ENCODE data around the gene DENND2A. TPM values are rescaled to one million over a fixed set of nuclear protein-coding genes. Genes with fewer than 3 reads are reported as not detected.

Gene DENND2A
- total and polyA plus RNA-seq, 10 of the 15 experiments (the other 5 are each of a cell fraction or from before 2014, with no cell fraction given), result 0.01 TPM; not detected in 9

DNA sequence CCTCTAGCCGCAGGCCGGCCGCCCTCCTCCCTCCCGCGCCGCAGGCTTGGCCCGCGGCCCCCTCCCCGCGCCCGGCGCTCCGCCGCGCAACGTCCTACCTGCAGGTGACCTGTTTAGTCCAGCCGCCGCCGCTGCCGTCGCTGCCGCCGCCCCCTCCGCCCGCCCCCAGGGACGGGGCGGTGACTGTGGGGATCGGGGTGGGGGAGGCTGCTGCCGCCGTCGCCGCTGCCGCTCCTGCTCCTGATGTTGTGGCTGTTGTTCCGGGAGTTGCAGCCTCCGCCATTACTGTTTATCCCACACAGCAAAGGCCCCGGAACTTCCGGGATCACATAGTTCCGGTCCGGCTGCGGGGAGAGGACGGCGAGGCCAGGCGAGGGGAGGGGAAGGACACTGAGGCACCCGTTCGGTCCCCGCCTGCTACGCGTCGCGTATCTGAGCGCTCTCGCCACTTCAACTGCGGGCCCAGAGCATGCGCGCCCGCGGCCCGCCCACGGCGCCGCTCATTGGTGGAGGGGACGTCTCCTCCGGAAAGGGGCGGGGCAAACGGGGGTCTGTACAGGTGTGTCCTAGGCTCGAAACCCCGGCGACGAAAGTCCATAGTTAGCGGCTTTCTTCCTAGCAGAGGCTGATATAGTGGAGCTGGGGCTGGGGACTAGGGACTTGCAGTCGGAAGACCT lies 161.4 kb downstream of the DENND2A start, which contains the start of gene MKRN1 (continued):
- TF ChIP-seq, protein P1, sequence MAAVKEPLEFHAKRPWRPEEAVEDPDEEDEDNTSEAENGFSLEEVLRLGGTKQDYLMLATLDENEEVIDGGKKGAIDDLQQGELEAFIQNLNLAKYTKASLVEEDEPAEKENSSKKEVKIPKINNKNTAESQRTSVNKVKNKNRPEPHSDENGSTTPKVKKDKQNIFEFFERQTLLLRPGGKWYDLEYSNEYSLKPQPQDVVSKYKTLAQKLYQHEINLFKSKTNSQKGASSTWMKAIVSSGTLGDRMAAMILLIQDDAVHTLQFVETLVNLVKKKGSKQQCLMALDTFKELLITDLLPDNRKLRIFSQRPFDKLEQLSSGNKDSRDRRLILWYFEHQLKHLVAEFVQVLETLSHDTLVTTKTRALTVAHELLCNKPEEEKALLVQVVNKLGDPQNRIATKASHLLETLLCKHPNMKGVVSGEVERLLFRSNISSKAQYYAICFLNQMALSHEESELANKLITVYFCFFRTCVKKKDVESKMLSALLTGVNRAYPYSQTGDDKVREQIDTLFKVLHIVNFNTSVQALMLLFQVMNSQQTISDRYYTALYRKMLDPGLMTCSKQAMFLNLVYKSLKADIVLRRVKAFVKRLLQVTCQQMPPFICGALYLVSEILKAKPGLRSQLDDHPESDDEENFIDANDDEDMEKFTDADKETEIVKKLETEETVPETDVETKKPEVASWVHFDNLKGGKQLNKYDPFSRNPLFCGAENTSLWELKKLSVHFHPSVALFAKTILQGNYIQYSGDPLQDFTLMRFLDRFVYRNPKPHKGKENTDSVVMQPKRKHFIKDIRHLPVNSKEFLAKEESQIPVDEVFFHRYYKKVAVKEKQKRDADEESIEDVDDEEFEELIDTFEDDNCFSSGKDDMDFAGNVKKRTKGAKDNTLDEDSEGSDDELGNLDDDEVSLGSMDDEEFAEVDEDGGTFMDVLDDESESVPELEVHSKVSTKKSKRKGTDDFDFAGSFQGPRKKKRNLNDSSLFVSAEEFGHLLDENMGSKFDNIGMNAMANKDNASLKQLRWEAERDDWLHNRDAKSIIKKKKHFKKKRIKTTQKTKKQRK (IDR thresholded peaks at IDR 0.05; ENCODE audit: low read depth, low read length), result no peak
- TF ChIP-seq DPF2 (IDR thresholded peaks at IDR 0.05) (no peak; the same call in none of the 2 replicates), ZNF24 (IDR thresholded peaks at IDR 0.05) (no peak), IRF4 (IDR thresholded peaks at IDR 0.05; ENCODE audit: low read depth, low read length) (no peak), KLF5 (IDR thresholded peaks at IDR 0.05; ENCODE audit: partially characterized antibody) (no peak), SUPT20H (IDR thresholded peaks at IDR 0.05; ENCODE audit: borderline replicate concordance, control insufficient read depth, low read depth, low read length) (no peak), MEF2B (IDR thresholded peaks at IDR 0.05; ENCODE audit: partially characterized antibody, poor library complexity, severe bottlenecking) (no peak), MYB (IDR thresholded peaks at IDR 0.05; ENCODE audit: borderline replicate concordance, low read depth, low read length) (no peak), EZH2 (IDR thresholded peaks at IDR 0.05; ENCODE audit: borderline replicate concordance, control insufficient read depth, low read depth, low read length) (no peak), ZSCAN29 (IDR thresholded peaks at IDR 0.05) (no peak)
- TF ChIP-seq, protein P2, sequence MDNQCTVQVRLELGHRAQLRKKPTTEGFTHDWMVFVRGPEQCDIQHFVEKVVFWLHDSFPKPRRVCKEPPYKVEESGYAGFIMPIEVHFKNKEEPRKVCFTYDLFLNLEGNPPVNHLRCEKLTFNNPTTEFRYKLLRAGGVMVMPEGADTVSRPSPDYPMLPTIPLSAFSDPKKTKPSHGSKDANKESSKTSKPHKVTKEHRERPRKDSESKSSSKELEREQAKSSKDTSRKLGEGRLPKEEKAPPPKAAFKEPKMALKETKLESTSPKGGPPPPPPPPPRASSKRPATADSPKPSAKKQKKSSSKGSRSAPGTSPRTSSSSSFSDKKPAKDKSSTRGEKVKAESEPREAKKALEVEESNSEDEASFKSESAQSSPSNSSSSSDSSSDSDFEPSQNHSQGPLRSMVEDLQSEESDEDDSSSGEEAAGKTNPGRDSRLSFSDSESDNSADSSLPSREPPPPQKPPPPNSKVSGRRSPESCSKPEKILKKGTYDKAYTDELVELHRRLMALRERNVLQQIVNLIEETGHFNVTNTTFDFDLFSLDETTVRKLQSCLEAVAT (IDR thresholded peaks at IDR 0.05), result no peak
- TF ChIP-seq, protein P3, sequence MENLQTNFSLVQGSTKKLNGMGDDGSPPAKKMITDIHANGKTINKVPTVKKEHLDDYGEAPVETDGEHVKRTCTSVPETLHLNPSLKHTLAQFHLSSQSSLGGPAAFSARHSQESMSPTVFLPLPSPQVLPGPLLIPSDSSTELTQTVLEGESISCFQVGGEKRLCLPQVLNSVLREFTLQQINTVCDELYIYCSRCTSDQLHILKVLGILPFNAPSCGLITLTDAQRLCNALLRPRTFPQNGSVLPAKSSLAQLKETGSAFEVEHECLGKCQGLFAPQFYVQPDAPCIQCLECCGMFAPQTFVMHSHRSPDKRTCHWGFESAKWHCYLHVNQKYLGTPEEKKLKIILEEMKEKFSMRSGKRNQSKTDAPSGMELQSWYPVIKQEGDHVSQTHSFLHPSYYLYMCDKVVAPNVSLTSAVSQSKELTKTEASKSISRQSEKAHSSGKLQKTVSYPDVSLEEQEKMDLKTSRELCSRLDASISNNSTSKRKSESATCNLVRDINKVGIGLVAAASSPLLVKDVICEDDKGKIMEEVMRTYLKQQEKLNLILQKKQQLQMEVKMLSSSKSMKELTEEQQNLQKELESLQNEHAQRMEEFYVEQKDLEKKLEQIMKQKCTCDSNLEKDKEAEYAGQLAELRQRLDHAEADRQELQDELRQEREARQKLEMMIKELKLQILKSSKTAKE (IDR thresholded peaks at IDR 0.05; ENCODE audit: low read depth, poor library complexity, severe bottlenecking), result no peak

Data from GM12878 (cell line).